DMS153 (cell line): ENCODE measurements around the gene DCDC2C.

ENCODE experiments used
- DNase-seq: peaks from one replicate; lab custom pipeline; 2025; lab: John Stamatoyannopoulos, UW

DCDC2C gene

GRCh38 chr2:3827673-3828575 is 124.5 kb downstream of the DCDC2C start:
- DNase-seq, result no peak

- DNase-seq, result no peak
Measured at GRCh38 chr2:3830796-3831195, 127.4 kb downstream of the DCDC2C start.

GRCh38 chr2:3837086-3837485 is 133.7 kb downstream of the DCDC2C start:
- DNase-seq, result no peak

GRCh38 chr2:3838348-3838747 is 135.0 kb downstream of the DCDC2C start:
- no peak for DNase-seq

- no peak for DNase-seq
Measured at GRCh38 chr2:3839476-3839875, 136.1 kb downstream of the DCDC2C start.

- no peak for DNase-seq
Measured at GRCh38 chr2:3840611-3841155, 137.3 kb downstream of the DCDC2C start.

- no peak for DNase-seq
Measured at GRCh38 chr2:3847397-3848052, 144.2 kb downstream of the DCDC2C start.

- no peak for DNase-seq
Measured at GRCh38 chr2:3848776-3849175, 145.4 kb downstream of the DCDC2C start.

GRCh38 chr2:3849213-3849612 is 145.8 kb downstream of the DCDC2C start:
- no peak for DNase-seq

GRCh38 chr2:3857576-3857975 is 154.2 kb downstream of the DCDC2C start:
- DNase-seq, result peak; percentile 85

GRCh38 chr2:3864943-3865865 is 161.8 kb downstream of the DCDC2C start:
- DNase-seq, result peak; percentile 82

GRCh38 chr2:3867469-3867868 is 164.1 kb downstream of the DCDC2C start:
- DNase-seq, result peak; percentile 67

- no peak for DNase-seq
Measured at GRCh38 chr2:3868012-3868805, 164.8 kb downstream of the DCDC2C start.

GRCh38 chr2:3870222-3870621 is 166.8 kb downstream of the DCDC2C start:
- DNase-seq, result no peak

- DNase-seq, result no peak
Measured at GRCh38 chr2:3871002-3871401, 167.6 kb downstream of the DCDC2C start.

GRCh38 chr2:3872451-3872850 is 169.1 kb downstream of the DCDC2C start:
- no peak for DNase-seq

GRCh38 chr2:3873899-3874298 is 170.5 kb downstream of the DCDC2C start:
- DNase-seq, result no peak

GRCh38 chr2:3876221-3876620 is 172.8 kb downstream of the DCDC2C start:
- DNase-seq, result no peak

GRCh38 chr2:3876685-3877084 is 173.3 kb downstream of the DCDC2C start:
- DNase-seq, result no peak

GRCh38 chr2:3885629-3886628 is 182.6 kb downstream of the DCDC2C start:
- no peak for DNase-seq
